Renal cortex interstitium (tissue), 11 donors: ENCODE data around the gene SLC35E2B. TPM values are rescaled to one million over a fixed set of nuclear protein-coding genes. Genes with fewer than 3 reads are reported as not detected.

Experiments
- DNase-seq, 11 donors: peaks; one replicate each; pipeline ENCODE4 v3.0.0-alpha.2; 2013; ENCODE audit warnings: low read depth in 9 of 11, low spot score in 4 of 11; ENCODE audit errors: extremely low read depth in 1 of 11
- polyA plus RNA-seq, 3 donors: library from polyadenylated mRNA; unstranded; fragments of 120-200 nt; gene quantifications; one replicate each; pipeline ENCODE4 v1.2.1, GENCODE V29; 2013; ENCODE audit not compliant: insufficient read length in 3 of 3

SLC35E2B gene
- polyA plus RNA-seq, 3 donors: 66.8 to 81.4 (median 67.8) TPM

DNA sequence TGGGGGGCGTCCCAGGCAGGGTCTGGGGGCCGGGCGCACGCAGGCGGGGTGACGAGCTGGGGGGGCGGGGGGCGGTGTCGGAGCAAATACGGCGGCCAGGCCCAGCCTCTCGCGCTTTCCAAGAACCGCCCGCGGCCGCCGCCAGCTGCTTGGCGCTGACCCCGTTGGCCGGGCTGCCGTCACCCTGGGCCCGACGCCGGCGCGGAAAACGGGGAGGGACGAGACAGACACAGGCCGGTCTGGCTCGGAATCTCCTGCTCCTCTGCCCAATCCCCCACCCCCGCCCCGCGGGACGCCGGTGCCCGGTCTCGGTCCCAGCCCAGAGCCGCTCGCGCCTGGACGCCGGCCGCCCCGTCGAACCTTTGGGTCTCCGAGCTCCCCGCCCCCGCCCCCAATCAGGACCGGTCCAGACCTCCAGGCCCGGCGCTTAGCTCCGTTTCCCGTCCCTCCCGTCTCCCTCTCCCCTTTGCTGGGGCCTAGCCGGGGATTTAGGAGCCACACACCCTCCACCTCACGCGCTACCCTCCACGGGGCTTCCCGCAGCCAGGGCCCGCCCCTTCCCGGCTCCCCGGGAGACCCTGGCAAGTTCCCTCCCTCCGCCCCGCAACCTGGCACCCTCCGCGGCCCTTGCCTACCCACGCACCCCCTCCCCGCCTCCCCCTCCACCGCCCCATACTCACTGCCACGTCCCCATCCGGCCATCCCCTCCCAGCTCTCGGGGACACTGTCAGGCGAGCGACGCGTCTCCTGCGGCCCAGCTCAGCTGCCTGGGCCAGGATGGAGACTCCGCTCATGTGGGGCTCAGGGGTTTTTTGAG is 61.4 kb downstream of the SLC35E2B start:
- DNase-seq: peak in 6 of 11 donors; percentile 20 to 63 (median 54)

GRCh38 chr1:1630191-1630964 is 62.2 kb downstream of the SLC35E2B start:
- peak in 9 of 11 donors; percentile 66 to 84 (median 81) for DNase-seq

GRCh38 chr1:1629430-1630190 is 63.0 kb downstream of the SLC35E2B start:
- DNase-seq: no peak

GRCh38 chr1:1628754-1629429 is 63.7 kb downstream of the SLC35E2B start:
- no peak for DNase-seq

DNA sequence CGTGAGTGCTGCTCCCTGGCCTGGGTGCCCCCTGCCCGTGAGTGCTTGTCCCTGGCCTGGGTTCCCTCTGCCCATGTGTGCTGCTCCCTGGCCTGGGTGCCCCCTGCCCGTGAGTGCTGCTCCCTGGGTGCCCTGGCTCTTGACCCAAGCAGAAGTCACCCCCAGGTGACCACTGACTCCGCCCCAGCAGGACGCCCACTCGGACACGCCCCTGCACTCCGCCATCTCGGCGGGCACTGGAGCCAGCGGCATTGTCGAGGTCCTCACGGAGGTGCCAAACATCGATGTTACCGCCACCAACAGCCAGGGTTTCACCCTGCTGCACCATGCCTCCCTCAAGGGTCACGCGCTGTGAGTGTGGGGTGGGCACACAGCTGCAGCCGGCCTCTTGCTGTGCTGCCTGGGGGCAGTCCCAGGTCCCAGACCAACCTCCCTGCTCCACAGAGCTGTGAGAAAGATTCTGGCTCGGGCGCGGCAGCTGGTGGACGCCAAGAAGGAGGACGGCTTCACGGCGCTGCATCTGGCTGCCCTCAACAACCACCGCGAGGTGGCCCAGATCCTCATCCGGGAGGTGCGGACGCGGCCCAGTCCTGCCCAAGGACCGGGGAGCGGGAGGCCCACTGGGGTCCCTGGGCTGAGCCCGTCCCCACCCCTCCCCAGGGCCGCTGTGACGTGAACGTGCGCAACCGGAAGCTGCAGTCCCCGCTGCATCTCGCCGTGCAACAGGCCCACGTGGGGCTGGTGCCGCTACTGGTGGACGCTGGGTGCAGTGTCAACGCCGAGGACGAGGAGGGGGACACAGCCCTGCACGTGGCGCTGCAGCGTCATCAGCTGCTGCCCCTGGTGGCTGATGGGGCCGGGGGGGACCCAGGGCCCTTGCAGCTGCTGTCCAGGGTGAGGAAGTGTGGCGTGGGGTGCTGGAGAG is 64.5 kb downstream of the SLC35E2B start:
- no peak for DNase-seq

DNA sequence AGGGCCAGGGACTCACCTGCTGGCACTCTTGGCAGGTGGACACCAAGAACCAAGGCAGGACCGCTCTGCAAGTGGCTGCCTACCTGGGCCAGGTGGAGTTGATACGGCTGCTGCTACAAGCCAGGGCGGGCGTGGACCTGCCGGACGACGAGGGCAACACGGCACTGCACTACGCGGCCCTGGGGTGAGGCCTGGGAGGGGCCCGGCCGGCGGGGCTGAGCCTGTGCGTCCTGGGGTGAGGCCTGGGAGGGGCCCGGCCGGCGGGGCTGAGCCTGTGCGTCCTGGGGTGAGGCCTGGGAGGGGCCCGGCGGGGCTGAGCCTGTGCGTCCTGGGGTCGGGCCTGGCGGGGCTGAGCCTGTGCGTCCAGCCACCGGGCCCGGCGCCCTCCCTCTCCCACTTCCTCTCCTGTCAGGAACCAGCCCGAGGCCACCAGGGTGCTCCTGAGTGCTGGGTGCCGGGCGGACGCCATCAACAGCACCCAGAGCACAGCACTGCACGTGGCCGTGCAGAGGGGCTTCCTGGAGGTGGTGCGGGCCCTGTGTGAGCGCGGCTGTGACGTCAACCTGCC is 65.2 kb downstream of the SLC35E2B start:
- DNase-seq: no peak

- DNase-seq: no peak
Observed at GRCh38 chr1:1626207-1627141, 66.1 kb downstream of the SLC35E2B start.

GRCh38 chr1:1625824-1626206 is 66.8 kb downstream of the SLC35E2B start:
- no peak for DNase-seq

DNA sequence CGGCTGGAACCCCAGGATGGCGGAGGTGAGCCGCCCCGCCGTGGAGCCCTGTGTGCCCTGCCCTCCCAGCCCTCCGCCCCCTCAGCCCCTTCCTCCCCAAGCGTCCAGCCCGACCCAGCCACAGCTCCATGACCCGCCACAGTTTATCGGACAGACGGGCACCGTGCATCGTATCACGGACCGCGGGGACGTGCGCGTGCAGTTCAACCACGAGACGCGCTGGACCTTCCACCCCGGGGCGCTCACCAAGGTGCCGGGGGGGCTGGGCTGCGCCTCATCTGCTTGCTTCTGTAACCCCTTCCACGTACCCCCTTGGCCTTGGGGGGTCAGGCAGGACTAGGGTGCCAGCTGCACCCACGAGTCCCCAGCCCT is 67.2 kb downstream of the SLC35E2B start:
- DNase-seq: no peak

DNA sequence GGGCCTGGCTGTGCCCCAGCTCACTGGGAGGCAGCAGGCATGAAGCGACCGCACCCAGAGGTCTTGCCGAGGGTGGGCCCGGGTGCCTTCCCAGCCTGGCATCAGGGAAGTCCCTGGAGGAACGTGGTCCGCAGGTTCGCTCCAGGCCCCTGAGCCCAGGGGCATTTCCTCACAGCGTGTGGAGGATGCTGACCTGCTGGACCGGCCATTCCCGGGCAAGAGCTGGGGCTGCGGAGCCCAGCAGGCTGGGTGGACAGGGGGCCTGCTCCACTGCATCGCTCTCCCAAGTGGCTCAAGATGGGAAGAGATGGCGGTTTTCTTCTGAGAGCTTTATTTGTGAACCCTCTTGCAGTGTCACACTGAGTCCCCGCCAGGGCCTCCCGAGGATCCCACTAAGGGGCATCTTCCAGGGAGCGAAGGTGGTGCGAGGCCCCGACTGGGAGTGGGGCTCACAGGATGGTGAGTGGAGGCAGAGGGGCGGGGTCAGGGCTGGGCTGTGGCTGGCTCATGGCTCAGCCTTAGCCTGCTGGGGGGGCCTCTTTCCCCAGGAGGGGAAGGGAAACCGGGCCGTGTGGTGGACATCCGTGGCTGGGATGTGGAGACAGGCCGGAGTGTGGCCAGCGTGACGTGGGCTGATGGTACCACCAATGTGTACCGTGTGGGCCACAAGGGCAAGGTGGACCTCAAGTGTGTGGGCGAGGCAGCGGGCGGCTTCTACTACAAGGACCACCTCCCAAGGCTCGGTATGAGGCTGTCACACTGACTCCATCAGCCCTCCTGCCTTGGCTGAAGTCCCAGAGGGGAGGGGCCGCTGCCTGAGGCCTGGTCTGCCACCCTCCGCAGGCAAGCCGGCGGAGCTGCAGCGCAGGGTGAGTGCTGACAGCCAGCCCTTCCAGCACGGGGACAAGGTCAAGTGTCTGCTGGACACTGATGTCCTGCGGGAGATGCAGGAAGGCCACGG is 67.9 kb downstream of the SLC35E2B start:
- no peak for DNase-seq

DNA sequence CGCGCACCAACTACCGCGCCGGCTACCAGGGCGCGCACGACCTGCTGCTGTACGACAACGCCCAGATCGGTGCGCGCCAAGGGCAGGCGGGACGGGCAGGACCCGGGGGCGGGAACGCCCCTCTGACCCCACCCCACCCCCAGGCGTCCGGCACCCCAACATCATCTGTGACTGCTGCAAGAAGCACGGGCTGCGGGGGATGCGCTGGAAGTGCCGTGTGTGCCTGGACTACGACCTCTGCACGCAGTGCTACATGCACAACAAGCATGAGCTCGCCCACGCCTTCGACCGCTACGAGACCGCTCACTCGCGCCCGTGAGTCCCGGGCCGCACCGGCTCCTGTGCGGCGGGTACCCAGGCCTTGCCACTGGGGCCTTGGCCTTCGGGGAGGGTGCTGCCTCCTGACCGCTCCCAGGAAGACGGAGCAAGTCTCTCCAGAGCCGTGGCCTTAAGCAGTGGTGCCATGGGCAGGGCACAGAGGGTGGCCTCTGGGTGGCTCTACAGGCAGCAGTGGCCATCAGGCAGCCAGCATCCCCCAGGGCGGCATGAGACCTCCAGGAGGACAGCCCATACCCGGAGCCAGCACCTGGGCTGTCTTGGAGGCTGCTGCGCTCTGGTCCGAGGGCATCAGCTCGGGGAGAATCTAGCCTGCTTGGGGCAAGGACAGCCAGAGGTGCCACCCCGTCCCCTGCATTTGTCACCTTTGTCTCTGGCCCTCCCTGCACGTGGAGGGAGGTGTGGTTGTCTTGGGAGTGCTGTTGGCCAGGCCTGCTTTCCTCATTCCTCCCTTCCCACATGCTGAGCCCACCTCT is 68.8 kb downstream of the SLC35E2B start:
- DNase-seq: no peak

- no peak for DNase-seq
Observed at GRCh38 chr1:1623181-1623630, 69.4 kb downstream of the SLC35E2B start.

DNA sequence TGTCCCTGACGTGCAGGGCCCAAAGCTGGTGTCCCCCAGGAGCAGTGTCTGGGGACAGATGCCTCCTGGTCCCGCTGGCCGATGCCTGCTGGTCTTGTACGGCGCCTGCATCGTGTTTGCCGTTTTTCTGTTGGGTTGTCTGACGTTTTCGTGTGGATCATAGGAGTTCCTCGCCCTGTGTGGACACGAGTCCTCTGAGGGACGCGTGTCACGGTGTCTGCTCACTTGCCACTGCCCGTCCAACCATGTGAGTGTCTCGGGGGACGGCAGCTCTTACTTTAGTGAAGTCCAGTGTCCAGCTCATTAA is 69.9 kb downstream of the SLC35E2B start:
- DNase-seq: no peak

DNA sequence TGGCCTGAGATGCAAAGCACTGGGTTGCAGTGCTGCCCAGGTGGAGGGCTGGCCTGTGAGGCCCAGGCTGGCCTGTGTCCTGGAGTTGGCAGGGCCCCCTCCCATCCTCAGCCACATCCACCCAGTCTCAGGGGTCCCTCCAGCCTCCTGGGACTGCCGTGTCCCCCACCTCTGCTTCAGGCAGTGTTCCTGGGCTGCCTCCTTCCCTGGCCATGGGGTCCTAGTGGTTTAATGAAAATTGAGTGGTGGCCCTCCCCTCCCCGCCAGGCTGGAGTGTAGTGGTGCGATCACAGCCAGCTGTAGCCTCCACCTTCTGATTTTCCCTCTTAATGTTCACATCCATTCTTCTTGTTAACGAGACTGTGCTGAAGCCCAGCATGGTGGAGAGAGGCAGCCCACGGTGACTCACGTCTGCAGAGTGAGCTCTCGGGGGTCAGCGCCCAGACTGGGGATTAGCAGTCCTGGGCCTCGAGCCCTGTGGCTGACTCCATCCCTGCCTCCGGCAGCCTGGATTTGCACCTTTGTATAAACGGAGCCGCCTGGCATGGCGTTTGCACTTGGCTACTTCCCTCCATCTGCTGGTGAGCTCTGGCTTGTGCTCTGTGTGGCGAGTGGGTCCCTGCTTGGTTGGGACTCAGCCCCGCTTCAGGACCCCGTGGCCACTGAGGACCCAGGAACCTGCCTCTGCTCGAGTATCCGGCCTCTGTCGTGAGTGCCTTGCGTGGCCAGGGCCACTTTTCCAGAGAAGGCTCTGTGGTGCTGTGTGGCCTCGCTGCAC is 70.4 kb downstream of the SLC35E2B start:
- no peak for DNase-seq
